ENCODE measurements around the gene CEP41.

DNA sequence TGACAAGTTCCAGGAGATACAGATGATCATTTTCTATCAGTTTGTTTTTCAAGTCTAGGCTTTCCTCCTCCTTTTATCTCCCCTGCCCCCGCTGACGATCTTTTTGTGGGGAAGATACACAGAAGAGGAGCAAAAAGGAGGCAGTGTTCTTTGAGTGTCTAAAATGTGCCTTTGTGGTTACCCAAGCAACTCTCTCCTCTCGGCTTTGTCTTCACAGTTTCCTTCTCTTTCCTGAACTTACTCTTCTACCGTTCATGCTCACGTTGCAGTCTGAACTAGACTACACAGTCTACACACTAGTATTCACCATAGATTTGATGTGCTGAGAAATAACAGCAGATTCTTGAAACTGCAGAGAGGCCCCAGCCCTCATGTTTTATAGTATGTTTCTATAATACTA is 23.6 kb downstream of the CEP41 start:
- TF ChIP-seq POLR2AphosphoS5 (IDR thresholded peaks at IDR 0.05; ENCODE audit: low read depth, low read length) (no peak), PCBP2 (optimal IDR thresholded peaks at IDR 0.05; ENCODE audit: low read depth, low read length, poor library complexity, severe bottlenecking) (no peak), ZNF614 (CRISPR knock-in tag; IDR thresholded peaks at IDR 0.05; ENCODE audit: borderline replicate concordance) (no peak), EP300 (IDR thresholded peaks at IDR 0.05; ENCODE audit: low read depth in 2 of 2, low read length in 2 of 2) (no peak), EP300 (CRISPR knock-in tag; IDR thresholded peaks at IDR 0.05; ENCODE audit: borderline replicate concordance) (no peak)

All from HepG2 (cell line).